KG1 (cell line): Measurements from ENCODE around the gene TTC3.

Experiments
- DNase-seq: peaks from one replicate; lab custom pipeline; 2025; lab: John Stamatoyannopoulos, UW

The TTC3 gene

DNA sequence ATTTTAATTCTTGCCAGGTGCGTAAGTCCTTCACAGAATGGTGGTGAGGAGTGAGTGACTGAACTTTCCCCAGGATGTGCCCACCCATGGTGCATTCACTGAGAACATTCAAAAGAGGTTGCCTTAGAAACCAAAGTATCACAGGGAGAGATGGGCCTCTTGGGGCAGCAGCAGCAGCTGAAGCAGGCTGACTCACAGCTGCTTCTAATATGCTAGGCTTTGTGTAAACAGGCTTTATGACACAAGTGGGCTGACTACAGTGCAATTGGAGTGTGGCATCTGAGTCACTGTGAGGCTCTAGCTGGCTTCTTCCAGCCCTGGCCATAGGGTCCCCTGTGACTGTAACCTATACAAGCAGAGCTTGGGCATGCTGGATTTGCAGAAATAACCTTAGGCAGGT is 12.8 kb upstream of the TTC3 start:
- no peak for DNase-seq

DNA sequence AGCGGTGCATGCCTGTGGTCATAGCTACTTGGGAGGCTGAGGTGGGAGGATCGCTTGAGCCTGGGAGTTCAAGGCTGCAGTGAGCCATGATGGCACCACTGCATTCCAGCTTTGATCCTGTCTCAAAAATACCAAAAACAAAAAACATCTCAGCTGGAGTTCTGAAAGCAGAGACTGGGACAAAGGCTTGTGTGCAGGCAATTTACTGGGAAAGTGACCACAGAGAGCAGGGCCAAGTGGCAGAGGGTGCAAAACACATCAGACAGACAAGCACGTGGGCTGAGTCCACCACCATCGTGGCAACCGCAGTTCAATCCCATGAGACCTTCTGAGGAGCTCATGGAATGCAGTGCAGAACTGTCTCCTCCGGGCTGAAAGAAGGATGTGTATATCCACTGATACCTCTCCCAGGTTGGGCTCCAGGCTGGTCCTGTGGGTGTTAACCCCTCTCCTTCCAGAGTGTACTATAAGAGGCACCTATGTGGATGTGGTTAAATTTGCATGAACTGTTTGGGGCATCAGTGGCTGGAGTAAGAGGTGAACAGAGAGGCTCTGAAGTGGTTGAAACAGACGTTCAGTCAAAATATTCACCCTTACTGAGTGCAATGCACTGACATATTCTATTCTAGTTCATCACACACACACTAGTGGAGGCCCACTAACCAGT is 11.0 kb upstream of the TTC3 start:
- DNase-seq = no peak

DNA sequence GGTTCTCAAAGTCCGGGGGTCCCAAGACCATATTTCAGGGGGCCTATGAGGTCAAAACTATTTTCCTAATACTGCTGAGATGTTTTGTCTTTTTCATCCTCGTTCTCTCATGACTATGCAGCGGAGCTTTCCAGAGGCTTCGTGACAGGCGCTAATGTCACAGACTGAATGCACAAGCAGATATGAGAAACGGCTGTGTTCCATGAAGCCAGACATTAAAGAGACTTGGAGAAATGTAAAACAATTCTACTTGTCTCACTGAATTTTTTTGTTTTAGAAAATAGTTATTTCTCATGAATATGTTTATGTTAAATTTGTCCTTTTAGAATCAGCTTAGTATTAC is 10.5 kb upstream of the TTC3 start:
- DNase-seq = no peak

DNA sequence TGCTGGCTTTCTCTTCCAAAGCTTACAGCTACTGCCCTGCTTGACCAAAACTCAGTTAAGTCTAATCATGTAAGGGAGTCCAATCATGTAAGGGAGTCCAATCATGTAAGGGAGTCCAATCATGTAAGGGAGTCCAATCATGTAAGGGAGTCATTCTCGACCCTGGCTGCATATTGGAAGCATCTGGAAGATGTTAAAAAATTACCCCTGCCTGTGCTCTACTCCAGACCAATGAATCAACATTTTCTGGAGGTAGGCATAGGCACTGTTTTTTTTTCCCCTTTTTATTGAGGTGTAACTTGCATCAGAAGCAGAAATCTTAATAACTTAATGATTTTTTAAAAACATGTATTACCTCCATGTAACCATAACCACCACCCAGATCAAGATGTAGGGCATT is 9.6 kb upstream of the TTC3 start:
- DNase-seq = no peak

DNA sequence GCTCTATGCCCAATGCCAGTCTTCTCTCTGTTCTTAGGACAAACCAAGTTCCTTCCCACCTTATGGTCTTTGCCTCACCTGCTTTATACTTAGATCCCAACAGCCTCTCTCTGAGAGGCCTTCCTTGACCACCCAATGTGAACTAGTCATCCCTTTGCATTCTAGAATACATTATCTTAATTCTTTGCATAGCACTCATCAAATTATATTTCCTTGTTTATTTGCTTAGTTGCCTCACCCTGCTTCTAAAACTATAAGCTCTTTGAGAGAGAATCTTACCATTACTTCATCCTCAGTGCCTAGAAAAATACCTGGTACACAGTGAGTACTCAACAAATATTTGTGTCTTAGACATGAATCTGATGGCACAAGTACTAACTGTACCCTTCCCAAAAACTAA is 8.2 kb upstream of the TTC3 start:
- DNase-seq = no peak

DNA sequence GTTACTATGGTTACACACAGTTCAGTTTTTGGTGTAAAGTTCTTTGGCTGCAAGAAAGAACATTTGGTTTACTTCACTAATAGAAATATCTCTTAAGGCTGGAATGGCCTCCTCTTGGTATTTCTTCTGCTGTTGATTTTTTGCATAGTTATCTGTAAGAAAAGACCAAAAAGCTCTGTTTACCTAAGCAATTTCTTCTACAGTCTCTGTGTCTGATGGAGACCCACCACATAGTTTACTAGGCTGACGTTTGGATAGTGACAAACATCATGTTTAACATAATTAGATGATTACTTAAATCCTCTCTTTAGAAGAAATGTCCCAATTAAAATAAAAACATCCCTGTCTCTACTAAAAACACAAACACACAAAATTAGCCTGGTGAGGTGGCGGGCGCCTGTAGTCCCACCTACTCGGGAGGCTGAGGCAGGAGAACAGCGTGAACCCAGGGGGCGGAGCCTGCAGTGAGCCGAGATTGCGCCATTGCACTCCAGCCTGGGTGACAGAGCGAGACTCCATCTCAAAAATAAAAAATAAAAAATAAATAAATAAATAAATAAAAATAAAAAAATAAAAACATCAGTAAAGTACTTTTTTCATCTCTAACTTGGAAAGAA is 7.4 kb upstream of the TTC3 start:
- DNase-seq = no peak

DNA sequence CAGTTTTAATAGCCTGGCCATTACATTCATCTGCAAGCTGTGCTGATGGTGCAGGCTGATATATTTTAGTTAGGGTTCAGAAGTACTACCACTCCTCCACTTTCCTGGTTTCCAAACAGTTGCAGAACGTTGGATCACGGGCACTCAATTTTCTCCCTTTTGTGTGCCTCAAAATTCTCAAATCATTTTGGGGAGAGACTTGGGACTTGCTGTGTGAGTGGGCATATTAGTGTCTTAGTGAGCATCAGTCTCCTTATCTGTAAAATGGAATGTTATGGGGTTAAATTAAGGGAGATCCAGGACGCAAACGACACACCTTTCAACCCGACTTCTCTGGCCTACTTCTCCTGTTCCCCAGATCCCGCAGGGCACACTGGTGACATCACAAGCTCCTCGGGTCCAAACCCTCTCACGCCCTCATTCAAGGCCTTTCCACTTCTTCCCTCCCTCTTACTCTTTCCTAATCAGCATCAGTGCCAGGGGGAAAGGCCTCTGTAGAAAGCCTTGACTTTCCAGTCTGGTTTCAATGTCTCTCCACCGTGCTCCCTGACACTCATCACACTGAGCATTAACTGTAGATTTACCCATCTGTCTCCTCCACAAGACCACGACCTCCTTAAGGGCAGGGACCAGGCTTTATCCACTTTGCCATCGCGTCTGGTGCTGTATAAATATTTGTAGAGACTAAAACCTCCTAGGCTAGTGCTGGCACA is 1.3 kb upstream of the TTC3 start:
- no peak for DNase-seq

DNA sequence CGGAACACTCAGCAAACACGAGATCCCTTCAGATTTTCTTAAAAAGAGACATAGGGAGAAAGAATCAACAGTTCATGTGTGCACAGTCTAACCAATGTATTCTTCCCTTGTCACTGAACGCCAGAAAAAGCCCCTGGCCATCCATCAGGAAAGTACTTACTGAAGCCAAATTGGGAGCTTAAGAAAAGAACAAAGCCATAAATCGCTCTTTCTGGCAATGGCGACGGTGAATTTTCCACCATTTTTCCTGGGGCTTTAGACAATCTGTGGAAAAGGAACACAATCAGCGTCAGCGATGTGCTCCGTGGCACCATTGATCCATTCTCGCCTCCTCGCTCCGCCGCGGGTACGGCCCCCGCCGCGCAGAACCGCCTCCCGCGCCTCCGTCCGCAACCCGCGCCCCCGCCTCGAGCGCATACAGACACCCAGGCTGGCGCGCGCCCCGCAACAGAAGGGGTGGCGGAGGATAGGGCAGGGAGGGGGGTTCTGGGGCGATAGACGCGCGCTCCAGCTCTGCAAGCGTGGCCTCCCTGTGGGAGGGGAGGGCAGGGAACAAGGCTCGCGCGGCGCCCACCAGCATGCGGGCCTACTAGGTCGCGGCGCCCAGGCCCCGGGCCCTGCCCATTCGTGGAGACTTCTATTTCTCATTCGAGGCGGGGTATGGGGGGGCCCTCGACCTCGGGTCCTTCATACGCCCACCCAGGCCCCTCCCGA is 623 bp upstream of the TTC3 start:
- DNase-seq = peak; percentile 74

DNA sequence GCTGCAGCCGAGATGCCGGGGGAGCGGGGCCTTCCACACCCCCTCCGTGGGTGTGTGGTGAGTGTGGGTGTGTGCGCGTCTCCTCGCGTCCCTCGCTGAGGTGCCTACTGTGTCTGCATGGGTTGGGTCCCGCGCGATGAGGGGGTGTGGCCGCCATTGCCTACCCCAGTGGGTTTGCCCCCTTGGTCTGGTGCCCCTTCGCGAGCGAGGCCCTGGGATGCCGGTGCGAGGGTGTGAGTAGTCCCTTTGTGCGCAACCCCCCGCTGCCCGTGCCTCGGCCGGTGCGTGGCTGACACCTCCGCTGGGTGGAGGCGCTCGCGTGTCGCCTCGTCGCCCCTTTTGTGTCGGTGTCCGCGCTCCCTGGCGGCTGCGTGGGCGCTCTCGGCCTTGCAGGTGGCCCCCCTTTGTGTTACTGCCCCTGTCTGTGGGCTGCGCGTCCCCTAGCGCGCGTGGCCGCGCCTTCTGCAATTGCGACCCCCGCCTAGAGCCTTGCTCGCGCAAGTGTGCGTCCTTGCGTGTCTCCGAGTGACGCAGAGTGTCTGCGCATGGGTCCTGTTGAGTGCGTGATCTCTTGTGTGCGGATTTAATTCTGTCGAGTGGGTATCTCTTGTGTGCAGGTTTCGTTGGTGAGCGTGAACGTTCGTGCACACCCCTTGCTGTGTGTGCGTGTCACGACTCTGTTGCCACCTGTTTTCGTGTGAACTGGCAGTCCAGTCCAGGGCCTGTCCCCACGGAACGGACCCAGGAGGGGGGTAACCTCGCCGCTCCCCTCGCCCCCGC is 553 bp downstream of the TTC3 start:
- no peak for DNase-seq

DNA sequence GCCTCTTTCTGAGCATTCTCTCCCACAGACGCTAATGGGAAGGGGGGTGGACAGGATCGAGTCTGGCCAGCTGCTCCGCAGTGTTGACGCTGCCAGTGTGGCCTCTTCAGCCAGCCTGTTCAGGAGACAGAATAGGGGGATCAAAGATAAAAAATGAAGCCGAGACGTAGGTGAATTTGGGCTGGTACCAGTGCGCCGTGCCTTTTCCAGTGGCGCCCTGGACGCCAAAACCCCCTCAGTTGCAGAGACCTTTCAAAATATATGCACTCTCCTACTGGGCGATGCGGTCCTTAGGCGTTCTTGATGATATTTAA is 1.1 kb downstream of the TTC3 start:
- no peak for DNase-seq

DNA sequence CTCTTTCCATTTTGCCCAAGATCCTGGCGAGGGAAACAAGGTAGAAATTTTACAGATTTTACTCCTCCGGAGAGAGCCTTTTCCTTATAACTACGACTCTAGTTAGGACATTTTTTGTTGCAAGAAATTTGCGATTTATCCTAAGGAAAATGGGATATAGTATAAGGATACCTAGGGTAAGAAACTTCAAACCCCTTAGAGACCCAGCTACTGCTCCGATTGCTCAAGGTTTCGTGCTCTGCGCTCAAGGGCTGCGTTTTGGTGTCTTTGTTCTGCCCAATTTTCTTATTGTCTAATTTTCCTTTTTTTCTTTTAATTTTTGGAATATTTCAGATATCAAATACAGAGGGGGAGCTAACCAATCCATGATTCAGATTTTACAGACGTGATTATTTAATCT is 1.5 kb downstream of the TTC3 start:
- no peak for DNase-seq

DNA sequence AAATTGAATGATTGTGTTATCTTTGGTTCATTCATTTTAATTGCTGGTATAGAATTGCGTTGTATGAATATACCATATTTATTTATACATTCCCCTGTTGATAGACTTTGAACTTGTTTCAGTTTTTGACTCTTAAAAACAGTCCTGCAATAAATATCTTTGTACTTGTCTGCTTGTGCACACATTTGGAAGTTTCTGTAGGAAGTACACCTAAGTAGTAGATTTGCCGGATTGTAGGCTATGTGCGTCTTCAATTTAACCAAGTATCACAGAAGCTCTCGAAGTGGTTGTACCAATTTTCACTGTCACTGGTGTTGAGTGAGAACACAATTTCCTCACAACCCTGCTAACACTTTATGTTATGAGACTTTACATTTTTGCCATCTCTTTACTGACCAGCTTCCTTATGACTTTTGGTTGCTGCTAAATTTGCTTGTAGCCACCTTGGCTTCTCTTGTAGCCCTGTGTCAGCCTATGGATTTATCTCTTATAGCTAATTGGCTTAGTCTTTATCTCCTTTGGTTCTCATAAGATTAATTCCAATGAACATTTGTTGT is 2.2 kb downstream of the TTC3 start:
- no peak for DNase-seq

DNA sequence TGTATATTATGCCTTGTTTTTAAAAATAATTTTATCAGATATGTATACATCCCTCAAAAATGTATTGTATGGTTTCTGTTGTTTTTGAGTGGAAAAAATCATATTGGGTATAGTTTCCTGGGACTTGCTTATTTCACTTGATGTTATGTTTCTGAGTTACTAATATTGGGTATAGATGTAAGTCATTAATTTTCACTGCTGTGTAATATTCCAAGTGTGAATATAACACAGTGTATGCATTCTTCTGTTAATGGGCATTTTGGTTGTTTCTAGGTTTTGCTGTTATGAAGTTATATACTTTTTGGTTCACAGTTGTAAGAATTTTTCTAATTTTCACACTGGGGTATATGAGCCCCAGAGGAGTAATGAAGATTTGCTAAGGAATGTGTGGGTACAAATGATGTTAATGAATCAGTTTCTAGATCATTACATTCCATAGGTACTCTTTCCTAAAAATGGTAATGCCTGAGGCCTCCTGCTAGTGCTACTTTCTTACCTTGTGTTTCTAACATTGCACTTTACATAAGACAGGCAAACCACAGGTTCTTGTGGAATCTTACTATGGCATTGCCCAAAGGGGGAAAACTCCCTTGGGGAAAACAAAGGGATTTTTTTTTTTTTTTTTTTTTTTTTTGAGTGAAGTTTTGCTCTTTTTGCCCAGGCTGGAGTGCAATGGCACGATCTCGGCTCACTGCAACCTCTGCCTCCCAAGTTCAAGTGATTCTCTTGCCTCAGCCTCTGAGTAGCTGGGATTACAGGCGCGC is 3.2 kb downstream of the TTC3 start:
- DNase-seq = no peak

DNA sequence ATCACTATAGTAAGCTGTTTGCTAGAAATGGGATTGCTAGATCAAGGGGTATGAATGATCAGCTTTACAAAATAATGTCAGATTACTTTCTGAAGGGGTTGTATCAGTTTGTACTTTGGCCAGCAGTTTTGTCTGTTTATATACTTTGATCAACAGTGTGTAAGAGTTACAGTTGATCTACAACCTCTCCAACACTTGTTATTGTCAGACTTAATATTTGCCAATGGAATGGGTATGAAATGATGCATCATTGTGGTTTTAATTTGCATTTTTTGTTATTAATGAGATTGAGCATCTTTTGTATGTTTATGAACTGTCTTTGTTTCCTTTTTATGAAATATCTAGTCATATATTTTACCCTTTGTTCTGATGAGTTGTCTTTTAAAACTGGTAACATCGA is 4.3 kb downstream of the TTC3 start:
- no peak for DNase-seq

DNA sequence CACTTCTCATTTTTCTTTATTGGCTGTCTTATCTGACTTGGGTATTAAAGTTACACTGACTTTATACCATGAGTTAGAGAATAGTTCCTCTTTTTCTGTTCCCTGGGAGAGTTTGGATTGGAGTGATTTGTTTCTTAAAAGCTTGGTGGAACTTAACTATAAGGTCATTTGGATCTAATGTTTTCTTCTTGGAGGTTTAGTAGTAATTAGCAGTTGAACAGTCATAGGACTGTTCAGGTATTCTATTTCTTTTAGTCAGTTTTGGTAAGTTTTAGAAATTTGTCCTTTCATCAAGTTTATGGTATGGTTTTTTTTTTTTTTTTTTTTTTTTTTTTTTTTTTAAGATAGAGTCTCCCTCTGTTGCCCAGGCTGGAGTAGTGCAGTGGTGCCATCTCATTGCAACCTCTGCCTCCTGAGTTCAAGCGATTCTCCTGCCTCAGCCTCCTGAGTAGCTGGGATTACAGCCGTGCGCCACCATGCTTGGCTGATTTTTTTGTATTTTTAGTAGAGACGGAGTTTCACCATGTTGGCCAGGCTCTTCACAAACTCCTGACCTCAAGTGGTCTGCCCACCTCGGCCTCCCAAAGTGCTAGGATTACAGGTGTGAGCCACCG is 6.3 kb downstream of the TTC3 start:
- no peak for DNase-seq

DNA sequence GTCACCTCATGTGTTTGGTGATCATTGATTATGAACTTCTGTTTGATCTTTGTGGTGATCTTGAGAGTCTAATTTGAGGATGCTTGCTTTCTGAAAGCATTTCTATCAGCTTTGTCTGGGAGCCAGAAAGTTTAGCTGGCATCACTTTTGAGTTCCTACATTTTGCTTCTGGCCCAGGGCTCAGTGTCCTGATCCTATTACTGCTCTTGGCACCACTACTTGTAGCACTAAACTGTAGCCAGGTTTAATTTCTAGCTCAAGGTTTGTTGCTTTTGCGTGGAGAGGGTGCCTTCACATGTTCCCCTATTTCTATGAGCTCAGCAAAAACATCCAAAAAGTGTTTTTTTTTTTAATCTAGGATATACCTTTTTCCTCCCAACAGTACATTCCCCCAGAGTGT is 9.3 kb downstream of the TTC3 start:
- no peak for DNase-seq

DNA sequence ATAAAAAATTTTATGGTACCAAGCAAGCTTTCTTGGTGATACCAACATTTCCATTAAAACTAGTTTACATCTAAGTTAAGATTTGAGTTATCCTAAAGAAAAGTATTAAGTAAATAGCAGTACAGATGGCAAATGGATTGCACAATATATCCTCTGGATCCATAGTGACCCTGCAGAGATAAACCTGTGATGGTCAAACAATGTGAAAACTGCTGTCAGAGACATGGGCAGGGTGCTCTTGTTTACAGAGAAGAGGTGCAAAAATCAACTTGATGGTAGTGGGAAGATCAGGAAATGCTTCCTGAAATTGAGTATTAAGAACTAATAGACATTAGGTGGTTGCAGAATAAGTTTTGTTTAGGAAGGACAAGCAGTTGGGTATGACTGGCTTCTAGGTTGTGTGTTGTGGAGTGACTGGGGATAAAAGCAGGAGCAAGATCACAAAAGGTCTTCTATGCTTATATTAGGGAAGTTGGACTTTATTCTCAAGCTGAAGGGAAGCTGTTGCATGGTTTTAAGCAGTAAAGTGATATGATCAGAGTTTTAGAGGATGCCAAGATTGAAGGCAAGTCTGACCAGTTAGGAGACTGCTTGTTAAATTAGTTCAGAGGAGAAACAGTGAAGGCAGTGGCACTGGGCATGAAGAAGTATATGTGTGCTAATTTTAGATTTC is 9.9 kb downstream of the TTC3 start:
- DNase-seq = no peak

DNA sequence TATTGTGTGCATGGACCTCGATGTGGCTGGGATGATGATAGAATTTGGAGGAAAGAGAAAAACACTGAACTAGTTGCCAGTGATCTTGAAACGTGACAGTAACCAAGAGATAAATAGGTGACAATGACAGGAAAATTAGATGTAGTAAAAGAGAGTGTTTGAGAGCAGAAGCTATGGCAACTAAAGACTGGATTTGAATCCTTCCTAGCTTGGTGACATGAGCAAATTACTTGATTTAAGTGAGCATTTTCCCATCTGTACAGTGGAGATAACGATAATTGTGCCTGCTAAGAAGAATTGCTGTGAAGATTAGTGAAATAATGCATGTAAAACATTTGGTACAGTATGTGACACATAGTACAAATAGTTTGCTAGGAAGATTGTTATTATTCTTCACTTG is 12.7 kb downstream of the TTC3 start:
- no peak for DNase-seq

DNA sequence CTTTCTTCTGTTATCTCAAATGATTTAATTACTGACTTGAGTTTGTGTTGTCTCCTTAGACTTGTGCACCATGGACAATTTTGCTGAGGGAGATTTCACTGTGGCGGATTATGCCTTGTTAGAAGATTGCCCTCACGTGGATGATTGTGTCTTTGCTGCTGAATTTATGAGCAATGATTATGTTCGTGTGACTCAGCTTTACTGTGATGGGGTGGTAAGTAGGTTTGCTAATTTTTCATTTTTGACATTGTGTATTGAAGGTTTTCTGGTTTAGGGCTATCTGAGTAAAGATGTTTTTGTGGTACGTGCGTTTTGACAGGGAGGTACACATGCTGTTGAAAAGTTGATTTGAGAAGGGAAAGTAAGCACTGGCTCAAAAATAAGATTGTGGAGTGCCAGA is 14.1 kb downstream of the TTC3 start:
- no peak for DNase-seq

DNA sequence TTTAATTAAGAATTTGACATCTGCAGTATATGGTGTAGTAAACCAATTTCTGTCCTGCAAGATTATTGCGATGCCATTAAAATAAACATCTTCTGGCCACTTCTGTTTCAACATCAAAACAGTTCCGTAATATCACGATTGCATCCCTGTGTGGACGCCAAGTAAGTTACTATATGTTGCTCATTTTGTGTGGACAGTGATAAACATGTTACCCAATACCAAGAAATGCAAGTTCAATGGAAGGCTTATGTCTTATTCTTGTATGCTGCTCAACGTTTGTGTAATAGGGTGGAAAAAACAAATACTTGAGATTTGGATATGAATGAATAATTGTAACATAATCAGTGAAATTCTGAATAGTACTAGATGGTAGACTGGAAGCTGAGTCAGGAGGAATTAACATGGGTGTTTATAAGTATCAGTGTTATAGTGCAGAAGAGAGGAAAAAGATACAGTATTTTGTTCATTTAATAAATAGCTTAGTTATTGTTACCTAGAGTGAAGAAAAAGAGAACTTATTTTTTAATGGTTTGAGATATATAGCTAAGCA is 15.2 kb downstream of the TTC3 start:
- DNase-seq = no peak
